HepG2 (cell line): ENCODE data around the gene SMIM13. TPM values are rescaled to one million over a fixed set of nuclear protein-coding genes. Genes with fewer than 3 reads are reported as not detected.

ENCODE experiments used
- ATAC-seq: fragments of 200-7000 bp; cut with Tn5 transposase; 3 replicates; pipeline ENCODE4 v1.9.1; 2020; ENCODE audit warnings: mild to moderate bottlenecking, moderate library complexity
- BruUV-seq: library from RNA; stranded (reverse); fragments of 400-500 nt; replicated peaks from 2 replicates; lab custom pipeline; 2021; lab: Mats Ljungman, UMichigan
- CTCF ChIA-PET: fragments of 300-600 bp; formaldehyde crosslinking; extraction: SDS; loops from one replicate; lab custom pipeline; 2021; ENCODE audit warnings: low total read pairs, inconsistent platforms, low intra/inter-chr PET ratio; lab: Yijun Ruan, JAX
- POLR2A ChIA-PET: fragments of 350-600 bp; sonication (Branson Sonifier 250); formaldehyde crosslinking; loops from one replicate; lab custom pipeline; 2020; ENCODE audit warnings: antibody characterized with exemption, inconsistent platforms; lab: Yijun Ruan, JAX
- DNase-seq: peaks from one replicate; pipeline ENCODE4 v3.0.0-alpha.2; 2015; ENCODE audit warnings: low spot score
- FAIRE-seq: peaks from 3 replicates; lab custom pipeline; 2011; peaks lifted over from hg19 to GRCh38; lab: Jason Lieb, UNC
- H2AFZ ChIP-seq: one replicate; pipeline ENCODE4 v1.6.1; 2011; ENCODE audit warnings: low read length, inconsistent platforms
- H3K27ac ChIP-seq: fragments of 300-600 bp; 3 replicates; pipeline ENCODE4 v1.8.0; 2011; ENCODE audit warnings: mixed run types, mild to moderate bottlenecking, mixed read lengths, low read length, inconsistent platforms; ENCODE audit not compliant: insufficient read depth; ENCODE audit errors: extremely low read length
- H3K27me3 ChIP-seq, 2 experiments: fragments of 200-600 bp in 1 of 2; 2 replicates in 1 of 2; 3 replicates in 1 of 2; pipeline versions ENCODE4 v1.6.0 to v1.8.0; 2011; ENCODE audit warnings: low read length in 2 of 2, mild to moderate bottlenecking in 2 of 2, moderate library complexity in 2 of 2, inconsistent platforms in 1 of 2; ENCODE audit not compliant: insufficient read depth in 2 of 2, control insufficient read depth in 1 of 2
- H3K36me3 ChIP-seq, 2 experiments: fragments of 200-600 bp in 1 of 2; replicated peaks in 1 of 2; 2 replicates in 1 of 2; 3 replicates in 1 of 2; pipeline versions ENCODE4 v1.5.1 to v1.8.0; 2011; ENCODE audit warnings: low read length in 2 of 2, inconsistent platforms in 1 of 2; ENCODE audit not compliant: insufficient read depth in 2 of 2, control insufficient read depth in 1 of 2
- H3K4me1 ChIP-seq: 2 replicates; pipeline ENCODE4 v1.5.1; 2012; ENCODE audit warnings: low read length, inconsistent platforms; ENCODE audit not compliant: insufficient read depth
- H3K4me2 ChIP-seq: 2 replicates; pipeline ENCODE4 v1.6.0; 2011; ENCODE audit warnings: low read depth, low read length, inconsistent platforms
- H3K4me3 ChIP-seq, 3 experiments: fragments of 200-600 bp in 1 of 3; sonication (generic), shearing (Covaris generic) in 1 of 3; replicated peaks in 1 of 3; 2 replicates each; pipeline ENCODE4 v1.5.1; 2011 to 2016; ENCODE audit warnings: low read length in 3 of 3, inconsistent platforms in 2 of 3, low read depth in 2 of 3, mild to moderate bottlenecking in 2 of 3, control low read depth in 1 of 3, mixed read lengths in 1 of 3; ENCODE audit not compliant: insufficient read depth in 1 of 3
- H3K79me2 ChIP-seq: one replicate; pipeline ENCODE4 v1.6.1; 2011; ENCODE audit warnings: low read length, inconsistent platforms; ENCODE audit not compliant: insufficient read depth
- H3K9ac ChIP-seq: 2 replicates; pipeline ENCODE4 v1.6.0; 2011; ENCODE audit warnings: mild to moderate bottlenecking, low read depth, low read length, inconsistent platforms; ENCODE audit not compliant: insufficient read depth
- H3K9me3 ChIP-seq: 2 replicates; pipeline ENCODE4 v1.5.1; 2012; ENCODE audit warnings: mild to moderate bottlenecking, low read length
- H4K20me1 ChIP-seq: 2 replicates; pipeline ENCODE4 v1.6.0; 2011; ENCODE audit warnings: inconsistent platforms, mild to moderate bottlenecking, low read length, moderate library complexity; ENCODE audit not compliant: insufficient read depth
- ELF3 ChIP-seq: IDR thresholded peaks from 2 replicates; pipeline ENCODE4 v1.6.1; 2016; ENCODE audit warnings: missing genetic modification reagents, missing compliant biosample characterization
- HOXA5 ChIP-seq: sonication (generic); formaldehyde crosslinking; IDR thresholded peaks from 2 replicates; pipeline ENCODE4 v1.4.0; 2020; ENCODE audit warnings: missing genetic modification reagents
- MED1 ChIP-seq: sonication (generic); formaldehyde crosslinking; IDR thresholded peaks from 2 replicates; pipeline ENCODE4 v1.4.0; 2020; ENCODE audit warnings: missing genetic modification reagents
- MNT ChIP-seq: fragments of 450-650 bp; IDR thresholded peaks from 2 replicates; pipeline ENCODE4 v1.6.1; 2016
- RERE ChIP-seq: IDR thresholded peaks from 2 replicates; pipeline ENCODE4 v1.6.1; 2016; ENCODE audit warnings: low read depth, missing genetic modification reagents, missing compliant biosample characterization
- REXO4 ChIP-seq: sonication (generic); formaldehyde crosslinking; IDR thresholded peaks from 2 replicates; pipeline ENCODE4 v1.8.0; 2022; ENCODE audit warnings: missing genetic modification reagents, mild to moderate bottlenecking, borderline replicate concordance
- ZNF782 ChIP-seq: sonication (generic); formaldehyde crosslinking; IDR thresholded peaks from 2 replicates; pipeline ENCODE4 v1.4.0; 2020; ENCODE audit warnings: missing genetic modification reagents, mild to moderate bottlenecking, borderline replicate concordance
- WGBS: methylation state at CpG from one replicate; pipeline ENCODE4 v1.1.6; 2017; ENCODE audit warnings: low lambda C conversion rate; 5-methylcytosine and 5-hydroxymethylcytosine counted together
- in situ Hi-C: cut with HindIII; loops from 2 replicates; pipeline ENCODE4 v1.10.0; 2017; ENCODE audit warnings: low pct_unique_long_range_greater_than_20kb; ENCODE audit not compliant: extremely low pct_ligation_motif_present
- intact Hi-C: fragments of 100-400 bp; cut with micrococcal nuclease; formaldehyde crosslinking; loops from one replicate; pipeline ENCODE4 v1.10.0; 2022; ENCODE audit not compliant: unreplicated experiment
- polyA plus RNA-seq, 8 experiments: library from polyadenylated mRNA; depleted of rRNA in 3 of 8; stranded (reverse) in 7 of 8; unstranded in 1 of 8; fragments of >200 nt; fragmentation: Illumina TruSeq in 4 of 8; extraction: Trizol in 4 of 8; gene quantifications; 2 replicates each; pipeline versions ENCODE4 v1.2.1 to v1.2.3, GENCODE V29; 2011 to 2016; ENCODE audit warnings: low read depth in 4 of 8, missing spikeins in 1 of 8, mixed read lengths in 1 of 8; ENCODE audit not compliant: insufficient read depth in 1 of 8
- total RNA-seq, 5 experiments: library from RNA; depleted of rRNA; stranded (reverse); fragments of >200 nt; fragmentation: Illumina TruSeq; extraction: Trizol; gene quantifications; 2 replicates each; pipeline ENCODE4 v1.2.3, GENCODE V29; 2016; ENCODE audit warnings: low read depth in 1 of 5
- TF ChIP-seq, protein P1 (sequence below), 2 experiments: IDR thresholded peaks; 2 replicates each; pipeline ENCODE4 v1.6.1; 2011 to 2012; ENCODE audit warnings: low read length in 2 of 2, borderline replicate concordance in 1 of 2, low read depth in 1 of 2, mild to moderate bottlenecking in 1 of 2, moderate library complexity in 1 of 2

SMIM13 gene
- total and polyA plus RNA-seq, 2 of the 13 experiments (the other 11 are each of a cell fraction or from before 2014, with no cell fraction given), result 2.7 to 10.2 TPM

DNA sequence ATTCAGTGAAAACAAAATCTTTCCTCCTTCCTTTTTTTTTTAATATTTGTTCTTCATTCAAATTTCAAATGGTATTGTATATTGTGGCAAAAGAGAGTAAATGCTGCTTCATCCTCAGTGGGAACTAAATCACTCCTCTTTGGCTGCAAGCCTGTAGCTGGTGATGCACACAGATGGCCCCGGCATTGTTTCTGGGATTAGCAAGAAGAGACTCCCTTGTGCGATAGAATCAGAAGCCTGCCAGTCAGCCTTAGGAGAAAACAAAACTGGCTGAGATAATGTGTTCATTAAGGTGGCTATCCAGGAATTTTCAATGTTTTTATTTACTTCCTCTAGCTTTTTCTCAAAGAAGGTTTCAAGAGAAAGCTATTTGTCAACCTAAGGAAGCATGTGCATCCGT, 28.8 kb upstream of the SMIM13 start:
- DNase-seq (no peak), ATAC-seq (no peak), FAIRE-seq (no peak)
- CTCF ChIA-PET, result no interaction called here
- no peak for TF ChIP-seq HOXA5 (CRISPR knock-in tag)
- no peak for TF ChIP-seq ELF3 (CRISPR knock-in tag)
- no peak for TF ChIP-seq REXO4
- no peak for TF ChIP-seq ZNF782 (CRISPR knock-in tag)
- no peak for TF ChIP-seq RERE (CRISPR knock-in tag)
- no peak for TF ChIP-seq MNT
- no peak for TF ChIP-seq MED1
- TF ChIP-seq, protein P1, sequence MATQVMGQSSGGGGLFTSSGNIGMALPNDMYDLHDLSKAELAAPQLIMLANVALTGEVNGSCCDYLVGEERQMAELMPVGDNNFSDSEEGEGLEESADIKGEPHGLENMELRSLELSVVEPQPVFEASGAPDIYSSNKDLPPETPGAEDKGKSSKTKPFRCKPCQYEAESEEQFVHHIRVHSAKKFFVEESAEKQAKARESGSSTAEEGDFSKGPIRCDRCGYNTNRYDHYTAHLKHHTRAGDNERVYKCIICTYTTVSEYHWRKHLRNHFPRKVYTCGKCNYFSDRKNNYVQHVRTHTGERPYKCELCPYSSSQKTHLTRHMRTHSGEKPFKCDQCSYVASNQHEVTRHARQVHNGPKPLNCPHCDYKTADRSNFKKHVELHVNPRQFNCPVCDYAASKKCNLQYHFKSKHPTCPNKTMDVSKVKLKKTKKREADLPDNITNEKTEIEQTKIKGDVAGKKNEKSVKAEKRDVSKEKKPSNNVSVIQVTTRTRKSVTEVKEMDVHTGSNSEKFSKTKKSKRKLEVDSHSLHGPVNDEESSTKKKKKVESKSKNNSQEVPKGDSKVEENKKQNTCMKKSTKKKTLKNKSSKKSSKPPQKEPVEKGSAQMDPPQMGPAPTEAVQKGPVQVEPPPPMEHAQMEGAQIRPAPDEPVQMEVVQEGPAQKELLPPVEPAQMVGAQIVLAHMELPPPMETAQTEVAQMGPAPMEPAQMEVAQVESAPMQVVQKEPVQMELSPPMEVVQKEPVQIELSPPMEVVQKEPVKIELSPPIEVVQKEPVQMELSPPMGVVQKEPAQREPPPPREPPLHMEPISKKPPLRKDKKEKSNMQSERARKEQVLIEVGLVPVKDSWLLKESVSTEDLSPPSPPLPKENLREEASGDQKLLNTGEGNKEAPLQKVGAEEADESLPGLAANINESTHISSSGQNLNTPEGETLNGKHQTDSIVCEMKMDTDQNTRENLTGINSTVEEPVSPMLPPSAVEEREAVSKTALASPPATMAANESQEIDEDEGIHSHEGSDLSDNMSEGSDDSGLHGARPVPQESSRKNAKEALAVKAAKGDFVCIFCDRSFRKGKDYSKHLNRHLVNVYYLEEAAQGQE (IDR thresholded peaks at IDR 0.05; ENCODE audit: borderline replicate concordance in 1 of 2, low read depth in 1 of 2, low read length in 2 of 2), result no peak
- 88% methylated on average over 3 of the region's 3 CpGs for WGBS
- no peaks in the 10 kb centered on the region for H3K79me2 ChIP-seq
- no peaks in the 10 kb centered on the region for H3K9me3 ChIP-seq
- H3K4me2 ChIP-seq, result no peak overlapping the region
- no peak overlapping the region for H3K27ac ChIP-seq
- intact Hi-C loops, result no loop called here
- no TSS peak for BruUV-seq
- in situ Hi-C loops, result loop anchor here (5.0 to 25.0 kb wide), 2 partner anchors 113 to 578 kb away; no protein-coding TSS in a partner anchor
- no peaks in the 10 kb centered on the region for H3K36me3 ChIP-seq
- no peaks in the 10 kb centered on the region for H4K20me1 ChIP-seq
- H3K4me3 ChIP-seq, result no peak overlapping the region
- H3K4me1 ChIP-seq, result peaks cover 47% of the 10 kb centered on the region
- H2AFZ ChIP-seq, result no peak overlapping the region
- POLR2A ChIA-PET, result interaction anchor here (1.7 kb wide), 1 partner anchor 8 kb away, joined by 6 read pairs; no protein-coding TSS in a partner anchor
- no peaks in the 10 kb centered on the region for H3K27me3 ChIP-seq
- no peak overlapping the region for H3K9ac ChIP-seq
